Measurements from ENCODE around the gene ACOT13.
A peak's percentile ranks its signal among the peaks of the same experiment; 100 is the strongest.
"Not testable (repeated sequence)": the region's sequence is repeated elsewhere in the genome, so short reads cannot be mapped to it uniquely, and the experiment has no call there.

The ACOT13 gene

DNA sequence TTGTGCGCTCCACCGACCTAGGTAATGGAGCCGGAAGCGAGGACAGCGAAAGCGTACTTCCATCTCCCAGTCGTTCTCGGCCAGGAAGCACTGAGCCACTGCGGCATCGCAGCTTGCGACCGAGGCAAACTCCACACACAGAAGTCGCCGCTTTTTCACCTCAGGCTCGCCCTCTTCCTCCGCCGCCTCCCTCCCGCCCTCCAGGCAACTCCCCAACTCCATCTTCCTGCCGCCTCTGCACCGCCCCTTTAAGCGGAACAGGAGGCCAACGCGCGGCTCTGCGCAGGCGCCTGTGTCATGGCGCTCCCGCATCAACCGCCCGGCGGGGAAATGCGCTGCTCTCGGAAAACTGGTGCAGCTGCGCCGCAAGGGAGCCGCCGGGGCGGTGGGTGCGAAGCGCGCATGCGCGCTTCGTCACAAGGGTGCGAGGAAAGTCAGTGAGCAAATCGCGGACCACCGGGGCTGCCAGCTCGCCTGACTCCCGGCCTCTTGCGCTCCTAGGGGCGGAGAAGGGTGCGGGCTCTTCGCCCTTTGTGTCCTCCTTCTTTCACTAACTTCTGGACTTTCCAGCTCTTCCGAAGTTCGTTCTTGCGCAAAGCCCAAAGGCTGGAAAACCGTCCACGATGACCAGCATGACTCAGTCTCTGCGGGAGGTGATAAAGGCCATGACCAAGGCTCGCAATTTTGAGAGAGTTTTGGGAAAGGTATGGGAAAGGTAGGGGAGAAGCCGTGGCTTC, at the start of gene ACOT13, which contains the start of gene TDP2:
Gene ACOT13 (plus strand): TSS at position 437 of the 737 bp plus-strand sequence. CDS start 187 bp downstream, at position 624.
Gene TDP2 (minus strand): TSS at position 259 of the 737 bp plus-strand sequence. CDS start 37 bp downstream, at position 222.
- peak; percentile 89 to 95 (median 89) for DNase-seq (ENCODE audit: low read depth in 3 of 3)

DNA sequence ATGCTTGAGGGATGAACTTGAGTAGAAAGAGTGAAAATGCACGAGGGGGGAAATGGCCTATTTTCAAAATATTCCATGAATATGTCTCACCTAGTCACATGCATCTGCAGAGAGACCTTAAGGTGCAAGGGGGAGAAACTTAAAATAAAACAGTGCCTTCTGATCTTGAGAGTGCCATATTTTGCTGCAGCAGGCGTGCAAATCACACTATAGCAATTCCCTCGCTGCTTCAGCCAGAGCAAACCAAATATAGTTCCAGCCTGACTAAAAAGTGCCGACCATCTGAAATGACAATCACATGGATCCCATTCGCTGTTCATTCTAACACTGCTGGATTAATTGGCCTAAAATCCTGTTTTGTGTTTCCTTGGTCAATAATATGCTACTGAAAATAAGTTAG, 47.2 kb upstream of the ACOT13 start:
- no peak for DNase-seq (ENCODE audit: low read depth in 3 of 3)

DNA sequence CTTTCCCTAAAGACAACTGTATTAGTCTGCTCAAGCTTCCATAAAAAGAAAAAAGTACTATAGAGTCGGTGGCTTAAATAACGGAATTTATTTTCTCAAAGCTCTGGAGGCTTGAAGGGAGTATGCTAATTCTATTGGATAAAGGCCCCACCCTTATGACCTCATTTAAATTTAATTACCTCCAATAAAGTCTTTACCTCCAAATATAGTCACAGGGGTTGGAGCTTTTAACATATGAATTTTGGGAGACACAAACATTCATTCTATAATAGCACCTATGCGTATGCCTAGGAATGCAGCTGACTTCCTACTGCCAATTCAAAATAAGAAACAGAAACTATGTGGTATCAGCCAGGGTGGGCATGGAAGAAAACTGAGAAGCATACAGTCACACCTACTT, 46.2 kb upstream of the ACOT13 start:
- no peak for DNase-seq (ENCODE audit: low read depth in 3 of 3)

DNA sequence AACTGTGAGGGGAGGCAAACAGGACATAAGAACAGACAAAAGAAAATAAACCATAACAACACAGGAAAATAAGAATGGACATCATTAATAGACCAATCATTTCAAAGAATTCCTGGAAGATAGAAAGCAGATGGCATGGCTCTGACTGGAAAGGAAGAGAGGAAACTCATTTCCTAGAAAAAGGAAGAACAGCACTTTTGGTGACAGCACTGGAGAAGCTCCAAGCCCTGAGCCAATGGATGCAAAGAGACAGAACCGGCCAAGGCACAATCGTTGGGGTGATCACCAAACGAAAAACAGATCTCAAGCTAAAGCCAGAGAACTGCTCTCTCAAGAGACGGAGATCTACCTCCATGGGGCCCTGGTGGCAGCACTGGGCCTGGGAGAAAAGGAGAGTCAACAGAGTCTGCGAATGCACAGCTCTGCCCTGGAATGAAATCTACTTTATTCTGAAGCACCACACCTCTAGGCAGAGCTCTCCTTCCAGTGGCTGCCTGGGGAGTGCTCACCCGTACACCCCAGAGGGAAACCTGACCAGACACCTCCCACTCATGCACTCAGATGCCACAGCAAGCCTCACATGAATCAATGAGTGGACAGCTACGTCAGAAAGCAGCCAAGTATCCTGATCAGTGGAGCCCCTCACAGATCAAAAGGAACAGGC, 45.1 kb upstream of the ACOT13 start:
- no peak for DNase-seq (ENCODE audit: low read depth in 3 of 3)

DNA sequence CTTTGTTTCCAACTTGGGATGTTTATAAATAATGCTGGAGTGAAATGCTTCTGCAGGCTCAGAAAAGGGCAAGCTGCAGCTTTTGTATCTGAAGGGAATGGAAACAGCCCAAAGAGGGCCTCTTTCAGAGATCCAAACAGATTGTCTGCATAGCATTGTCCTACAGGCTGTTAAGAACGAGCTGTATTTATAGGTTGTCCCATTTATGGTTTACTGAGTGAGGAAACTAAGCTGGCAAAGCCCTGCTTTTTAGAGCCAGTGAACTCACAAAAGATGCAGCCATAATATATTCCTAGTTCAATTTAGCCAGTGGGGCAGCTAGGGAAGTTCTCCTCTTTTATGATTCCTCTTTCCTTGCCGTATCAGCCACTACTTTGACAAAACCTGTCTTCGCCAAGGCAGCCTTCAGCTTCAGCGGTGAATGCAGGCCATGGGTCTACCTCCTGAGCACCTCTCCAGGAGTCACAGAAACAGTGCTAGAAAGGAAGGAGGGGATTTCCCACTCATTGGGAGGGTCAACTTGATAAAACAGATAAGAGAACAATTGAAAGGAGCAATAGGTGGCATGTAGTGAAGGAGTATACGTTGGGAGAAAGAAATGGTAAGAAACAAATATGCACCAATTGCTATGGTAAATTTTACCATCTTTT, 35.9 kb upstream of the ACOT13 start:
- DNase-seq (ENCODE audit: low read depth in 3 of 3): no peak

DNA sequence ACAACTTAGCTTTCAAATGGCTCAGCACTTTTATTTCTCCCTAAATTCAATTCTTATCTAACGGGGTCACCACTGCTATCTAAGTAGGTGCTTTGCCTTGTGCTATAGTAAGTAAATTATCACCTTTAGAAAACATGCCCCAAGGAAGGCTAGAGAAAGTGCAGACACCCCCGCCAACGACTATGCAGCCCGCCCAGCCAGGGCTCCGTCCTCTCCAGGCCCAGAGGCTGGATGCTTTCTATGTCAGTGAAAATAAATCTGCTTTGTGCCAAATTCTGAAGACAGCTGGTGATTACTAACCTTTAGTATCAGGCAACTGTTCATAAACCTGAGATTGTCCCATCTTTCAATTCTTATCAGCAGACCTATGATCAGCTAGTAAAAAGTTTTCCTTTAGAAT, 35.2 kb upstream of the ACOT13 start:
- no peak for DNase-seq (ENCODE audit: low read depth in 3 of 3)

DNA sequence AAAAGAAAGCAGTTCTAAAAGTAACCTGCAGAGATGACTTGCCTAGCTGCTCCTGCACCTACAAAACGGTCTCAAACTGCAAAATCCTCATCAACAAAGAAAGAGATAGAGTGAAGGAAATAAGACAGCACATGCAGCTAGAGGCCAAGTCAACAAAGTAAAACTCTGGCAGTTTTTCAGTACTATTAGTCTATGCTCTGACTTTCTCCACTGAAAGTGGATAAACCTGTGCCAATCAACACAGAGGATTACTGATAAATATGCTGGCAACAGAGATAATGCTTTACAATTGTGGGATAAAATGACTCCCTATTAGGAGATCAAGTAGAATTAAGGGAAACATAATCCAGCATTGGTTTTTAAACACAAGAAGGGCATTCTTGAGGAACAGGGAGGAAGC, 34.3 kb upstream of the ACOT13 start:
- DNase-seq (ENCODE audit: low read depth in 3 of 3): no peak

DNA sequence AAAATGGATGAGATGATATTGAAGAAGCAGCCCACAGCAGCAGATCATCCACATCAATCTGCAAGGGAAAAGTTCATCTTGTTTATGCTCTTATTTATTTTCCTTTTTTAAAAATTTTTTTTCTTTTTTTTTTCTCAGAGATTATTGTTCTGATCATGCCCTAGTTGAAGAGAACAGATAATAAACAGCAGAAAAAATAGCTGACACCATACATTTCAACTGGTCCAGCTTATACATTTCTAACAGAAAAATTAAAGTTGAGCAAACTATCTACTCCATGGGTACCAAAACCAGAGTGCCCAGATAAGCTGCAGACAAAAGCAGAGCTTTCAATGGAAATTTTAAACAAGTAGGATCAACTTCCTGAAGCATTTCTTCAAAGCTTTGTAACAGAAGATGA, 30.2 kb upstream of the ACOT13 start:
- DNase-seq (ENCODE audit: low read depth in 3 of 3): no peak

DNA sequence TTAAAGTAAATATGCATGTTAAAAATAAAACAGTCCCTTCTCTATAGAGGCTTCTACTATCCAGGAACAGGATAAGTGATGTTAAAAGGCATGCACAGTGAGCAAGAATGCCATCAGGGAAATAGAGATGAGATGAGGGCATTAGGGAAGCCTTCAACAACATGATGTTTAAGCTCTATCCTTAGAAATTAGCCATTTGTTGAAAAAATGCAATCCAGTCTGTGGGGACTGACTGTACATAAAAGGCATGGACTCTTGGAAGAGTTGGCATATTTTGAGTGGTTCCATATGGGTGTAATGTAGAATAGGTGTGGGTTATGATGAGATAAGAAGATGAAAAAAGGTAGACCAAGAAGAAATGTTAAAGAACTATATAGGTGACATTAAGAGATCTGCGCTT, 26.7 kb upstream of the ACOT13 start:
- DNase-seq (ENCODE audit: low read depth in 3 of 3): no peak

DNA sequence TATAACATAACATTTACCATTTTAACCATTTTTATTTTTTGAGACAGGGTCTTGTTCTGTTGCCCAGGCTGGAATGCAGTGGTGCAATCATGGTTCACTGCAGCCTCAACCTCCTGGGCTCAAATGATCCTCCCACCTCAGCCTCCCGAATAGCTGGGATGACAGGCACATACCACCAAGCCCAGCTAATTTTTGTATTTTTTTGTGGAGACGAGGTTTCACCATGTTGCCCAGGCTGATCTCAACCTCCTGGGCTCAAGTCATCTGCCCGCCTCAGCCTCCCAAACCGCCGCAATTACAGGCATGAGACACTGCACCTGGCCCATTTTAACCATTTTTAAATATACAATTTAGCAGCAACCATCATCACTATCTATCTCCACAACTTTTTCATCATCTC, 26.2 kb upstream of the ACOT13 start:
- not testable (repeated sequence) for DNase-seq (ENCODE audit: low read depth in 3 of 3)

DNA sequence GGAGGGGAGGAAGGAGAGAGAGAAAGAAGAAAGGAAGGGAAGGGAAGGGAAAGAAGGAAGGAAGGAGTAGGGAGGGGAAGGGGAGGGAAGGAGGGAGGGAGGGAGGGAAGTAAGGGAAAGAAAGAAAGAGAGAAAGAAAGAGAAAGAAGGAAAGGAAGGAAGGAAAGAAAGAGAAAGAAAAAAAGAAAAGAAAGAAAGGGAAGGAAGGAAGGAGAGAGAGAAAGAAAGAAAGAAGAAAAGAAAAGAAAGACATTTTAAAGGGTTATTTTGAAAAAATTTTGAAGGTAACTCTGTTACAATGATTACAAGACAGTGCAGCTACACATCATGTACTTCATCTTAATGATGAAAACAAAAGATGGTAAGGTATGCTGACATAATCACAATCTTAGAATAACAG, 24.8 kb upstream of the ACOT13 start:
- no peak for DNase-seq (ENCODE audit: low read depth in 3 of 3)

DNA sequence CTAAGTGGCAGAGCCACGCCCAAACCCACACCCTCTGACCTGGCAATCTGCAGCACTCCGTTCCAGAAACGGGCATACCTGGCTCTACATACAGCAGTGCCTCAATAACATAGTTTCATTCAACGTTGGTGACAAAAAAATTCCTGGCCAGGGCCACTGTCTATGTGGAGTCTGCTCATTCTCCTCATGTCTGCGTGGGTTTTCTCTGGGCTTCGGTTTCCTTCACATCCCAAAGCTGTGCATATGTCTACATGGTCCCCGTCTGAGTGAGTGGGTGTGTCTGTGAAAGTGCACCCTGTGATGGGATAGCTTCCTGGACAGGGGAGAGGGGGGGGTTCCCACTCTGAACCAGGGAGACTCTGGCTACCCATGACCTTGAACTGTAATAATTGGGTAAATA, 23.0 kb upstream of the ACOT13 start:
- no peak for DNase-seq (ENCODE audit: low read depth in 3 of 3)

DNA sequence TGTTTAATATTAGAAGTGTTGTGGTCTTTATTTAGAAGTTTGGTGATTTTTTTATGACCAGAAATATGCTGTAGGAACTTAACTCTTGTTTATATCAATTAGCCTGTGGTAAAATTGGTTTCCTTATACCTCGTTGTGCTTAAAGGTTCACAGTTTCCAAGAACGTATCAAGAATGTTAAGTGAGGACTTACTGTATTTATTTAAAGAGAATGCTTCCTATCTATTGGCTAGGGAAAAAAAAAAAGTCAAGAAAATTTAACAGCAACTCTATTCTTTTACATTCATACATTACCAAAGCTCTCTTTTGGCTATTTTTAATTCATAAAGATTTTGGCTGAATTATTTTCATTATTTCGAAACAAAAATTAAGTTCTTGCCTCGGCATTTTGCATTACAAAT, 22.5 kb upstream of the ACOT13 start:
- DNase-seq (ENCODE audit: low read depth in 3 of 3): no peak

DNA sequence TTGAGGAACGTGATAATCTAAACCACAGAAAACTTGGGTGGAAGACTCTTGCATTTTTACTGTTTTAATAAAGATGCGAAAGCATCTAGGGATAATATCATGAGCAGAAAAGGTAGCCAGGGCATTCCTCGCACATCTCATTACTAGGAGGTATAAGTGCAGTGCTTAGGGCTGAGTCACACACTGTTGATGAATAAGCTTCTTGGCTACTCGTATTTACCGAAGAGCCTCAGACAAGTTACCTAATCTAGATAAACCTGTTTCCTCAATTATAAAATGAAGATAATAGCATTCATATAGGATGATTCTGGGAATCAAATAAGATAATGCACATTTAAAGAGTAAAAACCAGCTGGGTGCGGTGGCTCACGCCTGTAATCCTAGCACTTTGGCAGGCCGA, 20.1 kb upstream of the ACOT13 start:
- DNase-seq (ENCODE audit: low read depth in 3 of 3): no peak

DNA sequence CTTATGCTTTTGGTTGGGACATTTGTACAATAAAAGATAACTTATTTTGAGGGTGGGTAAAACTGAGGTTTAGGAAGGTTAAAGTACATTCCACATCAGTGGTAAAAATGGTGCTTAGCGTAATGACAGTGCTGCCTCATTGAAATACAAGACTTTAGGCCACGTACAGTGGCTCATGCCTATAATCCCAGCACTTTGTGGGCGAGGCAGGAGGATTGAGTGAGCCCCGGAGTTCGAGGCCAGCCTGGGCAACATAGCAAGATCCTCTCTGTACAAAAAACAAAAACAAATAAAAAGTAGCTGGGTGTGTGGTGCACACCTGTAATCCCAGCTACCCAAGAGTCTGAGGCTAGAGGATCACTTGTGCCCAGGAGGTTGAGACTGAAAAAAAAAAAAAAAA, 18.6 kb upstream of the ACOT13 start:
- no peak for DNase-seq (ENCODE audit: low read depth in 3 of 3)

DNA sequence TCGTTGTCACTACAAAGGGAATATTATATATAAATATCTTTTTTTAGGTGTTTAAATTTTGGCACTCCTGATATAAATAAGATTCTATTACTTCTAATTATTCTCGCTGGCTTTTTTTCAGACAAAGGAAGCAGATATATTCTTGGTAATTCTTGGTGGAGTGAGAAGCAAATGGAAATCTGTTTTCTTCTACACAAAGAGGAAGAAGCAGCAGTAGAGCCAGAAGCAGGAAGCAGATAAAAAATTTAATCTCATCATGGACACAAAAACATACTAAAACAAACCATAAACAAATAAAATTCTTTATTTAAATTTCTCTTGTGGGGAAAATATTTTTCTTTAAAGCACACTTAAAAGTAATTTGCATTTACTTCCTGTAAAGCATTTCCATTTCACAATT, 17.2 kb upstream of the ACOT13 start:
- no peak for DNase-seq (ENCODE audit: low read depth in 3 of 3)

DNA sequence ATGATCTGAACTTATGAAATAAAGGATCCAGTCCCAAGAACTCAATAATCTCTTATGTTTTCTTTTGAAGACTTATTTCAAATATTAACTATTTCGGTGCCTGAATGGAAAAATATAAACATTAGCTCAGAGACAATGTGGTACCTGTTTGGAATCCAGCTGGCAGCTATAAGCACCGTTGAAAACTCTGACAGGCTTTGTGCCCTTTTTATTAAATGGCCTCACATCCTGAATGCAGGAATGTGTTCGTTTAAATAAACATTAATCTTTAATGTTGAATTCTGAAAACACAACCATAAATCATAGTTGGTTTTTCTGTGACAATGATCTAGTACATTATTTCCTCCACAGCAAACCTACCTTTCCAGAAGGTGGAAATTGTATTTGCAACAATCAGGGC, 16.5 kb upstream of the ACOT13 start:
- DNase-seq (ENCODE audit: low read depth in 3 of 3): no peak

DNA sequence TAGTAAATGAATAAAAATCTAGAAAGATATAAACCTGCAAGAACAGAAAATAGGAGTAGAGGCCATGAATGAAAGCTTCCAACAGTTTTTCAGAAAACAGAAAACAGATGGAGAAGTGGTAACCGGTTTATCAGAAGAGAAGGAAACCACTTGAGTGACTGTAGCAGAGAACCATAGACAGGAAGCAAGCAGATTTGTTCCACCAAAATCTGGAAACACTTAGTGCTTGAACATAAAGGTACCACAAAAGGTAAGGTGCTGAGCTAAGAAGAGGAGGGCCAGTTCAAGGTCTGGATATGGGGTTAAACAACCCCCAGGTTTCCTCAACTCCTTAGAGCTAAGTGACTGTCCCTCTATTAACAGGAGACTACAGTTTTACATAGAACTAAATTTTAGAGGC, 11.7 kb upstream of the ACOT13 start:
- DNase-seq (ENCODE audit: low read depth in 3 of 3): no peak

DNA sequence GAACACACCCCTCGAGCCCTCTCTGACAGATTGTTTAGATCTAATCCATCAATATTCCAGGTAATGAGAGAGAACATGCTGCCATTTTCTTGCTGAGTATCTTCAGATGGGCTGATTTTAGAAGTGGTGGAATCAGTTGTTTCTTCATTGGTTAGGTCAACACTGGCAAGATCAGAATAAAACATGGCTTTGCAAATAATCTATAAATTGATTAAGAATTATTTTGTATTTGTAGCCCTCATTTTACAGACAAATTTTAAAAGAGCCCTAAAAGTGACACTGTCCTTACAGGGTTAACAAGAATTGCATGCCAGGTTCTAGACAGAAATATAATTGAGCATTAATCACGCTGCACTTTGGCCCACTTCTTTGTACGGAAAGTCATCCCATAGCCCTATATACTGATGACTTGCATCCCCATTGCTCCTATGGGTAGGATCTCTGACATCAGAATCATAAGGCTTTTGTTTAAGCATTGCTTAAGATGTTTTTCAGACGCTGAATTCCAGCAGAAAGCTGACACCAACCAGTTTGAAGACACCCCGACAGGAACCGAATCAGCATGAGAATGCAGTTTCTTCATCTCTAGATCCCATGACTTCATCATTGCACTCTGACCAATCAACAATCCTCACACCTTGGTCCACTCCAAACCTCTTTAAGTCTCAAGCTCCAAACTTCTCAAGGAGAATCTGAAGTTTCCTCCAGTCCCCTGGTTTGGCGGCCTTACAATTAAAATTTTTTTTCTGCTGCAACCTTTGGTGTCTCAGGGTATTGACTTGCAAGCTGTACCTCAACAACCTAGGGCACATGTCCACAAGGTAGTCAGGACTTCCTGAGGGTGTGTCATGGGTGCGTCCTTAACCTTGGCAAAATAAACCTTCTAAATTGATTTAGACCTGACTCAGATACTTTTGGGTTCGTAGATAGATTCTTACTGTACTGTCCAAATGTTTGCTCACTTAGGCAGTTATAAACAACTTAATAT, 8.0 kb upstream of the ACOT13 start:
- no peak for DNase-seq (ENCODE audit: low read depth in 3 of 3)

DNA sequence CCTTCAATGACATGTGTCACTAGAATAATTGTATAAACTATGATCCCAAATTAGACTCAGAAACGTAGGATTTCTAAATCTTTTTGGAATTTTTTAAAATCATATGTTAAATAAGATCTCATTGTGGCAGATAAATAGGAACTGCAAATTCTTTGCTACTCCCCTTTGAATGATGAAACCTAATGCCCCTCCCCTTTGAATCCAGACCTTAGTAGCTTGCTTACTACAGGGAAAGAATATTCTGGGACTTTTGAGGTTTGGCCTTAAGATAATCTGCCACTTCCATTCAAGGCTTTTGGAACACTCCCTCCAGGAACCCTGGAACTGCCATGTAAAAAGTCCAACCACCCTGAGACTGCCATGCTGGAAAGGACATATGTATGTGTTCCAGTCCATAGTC, 7.3 kb upstream of the ACOT13 start:
- no peak for DNase-seq (ENCODE audit: low read depth in 3 of 3)

DNA sequence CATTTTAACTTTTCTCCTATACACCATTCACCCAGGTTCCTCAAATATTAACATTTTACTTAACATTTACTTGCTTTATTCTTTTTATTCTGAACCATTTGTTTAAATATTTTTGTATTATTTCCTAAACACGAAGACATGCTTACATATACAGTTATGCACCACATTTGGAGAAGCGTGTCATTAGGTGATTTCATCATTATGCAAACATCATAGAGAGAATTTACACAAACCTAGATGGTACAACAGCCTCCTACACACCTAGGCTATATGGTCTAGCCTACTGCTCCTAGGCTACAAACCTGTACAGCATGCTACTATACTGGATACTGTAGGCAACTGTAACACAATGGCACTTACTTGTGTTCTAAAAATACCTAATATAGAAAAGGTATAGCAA, 6.8 kb upstream of the ACOT13 start:
- no peak for DNase-seq (ENCODE audit: low read depth in 3 of 3)

DNA sequence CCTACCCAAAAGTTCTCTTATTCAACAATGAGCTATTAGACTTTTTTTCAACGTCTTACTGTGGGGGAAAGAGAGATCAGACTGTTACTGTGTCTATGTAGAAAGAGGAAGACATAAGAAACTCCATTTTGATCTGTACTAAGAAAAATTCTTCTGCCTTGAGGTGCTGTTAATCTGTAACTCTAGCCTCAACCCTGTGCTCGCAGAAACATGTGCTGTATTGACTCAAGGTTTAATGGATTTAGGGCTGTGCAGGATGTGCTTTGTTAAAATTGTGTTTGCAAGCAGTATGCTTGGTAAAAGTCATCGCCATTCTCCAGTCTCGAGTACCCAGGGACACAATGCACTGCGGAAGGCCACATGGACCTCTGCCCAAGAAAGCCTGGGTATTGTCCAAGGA, 5.1 kb upstream of the ACOT13 start:
- not testable (repeated sequence) for DNase-seq (ENCODE audit: low read depth in 3 of 3)

Data from stimulated activated CD4-positive, alpha-beta T cell treated with anti-CD3 and anti-CD28 coated beads, TNF-alpha, amount 100 ng/mL, for 48 hours (primary cell).